Endothelial cell of umbilical vein (primary cell): ENCODE results near the gene PDZD4. TPM values are rescaled to one million over a fixed set of nuclear protein-coding genes. Genes with fewer than 3 reads are reported as not detected.

Experiments
- BruUV-seq: library from RNA; stranded (reverse); fragments of 400-500 nt; replicated peaks from 2 replicates; lab custom pipeline; 2021; lab: Mats Ljungman, UMichigan
- CTCF ChIA-PET: fragments of 300-600, 350-600 bp; sonication (Branson Sonifier 250); formaldehyde crosslinking; loops from one replicate; lab custom pipeline; 2021; ENCODE audit warnings: antibody characterized with exemption, inconsistent platforms; lab: Charles Lee
- POLR2A ChIA-PET: fragments of 300-600, 350-600 bp; sonication (Branson Sonifier 250); formaldehyde crosslinking; loops from one replicate; lab custom pipeline; 2021; ENCODE audit warnings: antibody characterized with exemption, inconsistent platforms; lab: Charles Lee
- DNase-seq: peaks from one replicate; pipeline ENCODE4 v3.0.0-alpha.2; 2011; ENCODE audit warnings: low read depth, low spot score
- FAIRE-seq: peaks from 2 replicates; lab custom pipeline; 2011; peaks lifted over from hg19 to GRCh38; lab: Jason Lieb, UNC
- H2AFZ ChIP-seq: 2 replicates; pipeline ENCODE4 v1.6.0; 2012; ENCODE audit warnings: low read depth, low read length, control low read depth, inconsistent platforms
- H3K27ac ChIP-seq: 2 replicates; pipeline ENCODE4 v1.5.1; 2011; ENCODE audit warnings: low read depth, mild to moderate bottlenecking, control low read depth, low read length, moderate library complexity; ENCODE audit not compliant: insufficient read depth
- H3K27me3 ChIP-seq, 2 experiments: 2 replicates each; pipeline versions ENCODE4 v1.6.0 to v1.6.1; 2011; ENCODE audit warnings: low read length in 2 of 2, mixed read lengths in 1 of 2; ENCODE audit not compliant: control insufficient read depth in 2 of 2, insufficient read depth in 2 of 2
- H3K36me3 ChIP-seq, 2 experiments: 2 replicates in 1 of 2; 3 replicates in 1 of 2; pipeline ENCODE4 v1.5.1; 2011; ENCODE audit warnings: low read length in 2 of 2, mild to moderate bottlenecking in 1 of 2, moderate library complexity in 1 of 2; ENCODE audit not compliant: control insufficient read depth in 2 of 2, insufficient read depth in 2 of 2; ENCODE audit errors: extremely low read depth in 1 of 2
- H3K4me1 ChIP-seq: 3 replicates; pipeline ENCODE4 v1.5.1; 2011; ENCODE audit warnings: mild to moderate bottlenecking, low read length; ENCODE audit not compliant: control insufficient read depth, insufficient read depth; ENCODE audit errors: extremely low read depth
- H3K4me2 ChIP-seq: 2 replicates; pipeline ENCODE4 v1.6.1; 2011; ENCODE audit warnings: low read length, control low read depth, mixed read lengths; ENCODE audit not compliant: insufficient read depth
- H3K4me3 ChIP-seq, 3 experiments: fragments of 200-600 bp in 1 of 3; sonication (generic), shearing (Covaris generic) in 1 of 3; replicated peaks in 1 of 3; 2 replicates each; pipeline ENCODE4 v1.5.1; 2011 to 2016; ENCODE audit warnings: control low read depth in 3 of 3, low read length in 3 of 3, mild to moderate bottlenecking in 2 of 3, inconsistent platforms in 1 of 3, low read depth in 1 of 3, moderate library complexity in 1 of 3; ENCODE audit not compliant: insufficient read depth in 1 of 3
- H3K79me2 ChIP-seq: 2 replicates; pipeline ENCODE4 v1.6.0; 2012; ENCODE audit warnings: low read length, inconsistent platforms; ENCODE audit not compliant: control insufficient read depth, insufficient read depth
- H3K9ac ChIP-seq: replicated peaks from 2 replicates; pipeline ENCODE3; 2011; ENCODE audit warnings: low read length, control low read depth; ENCODE audit not compliant: insufficient read depth; ENCODE audit errors: extremely low read depth
- H3K9me1 ChIP-seq: replicated peaks from 3 replicates; pipeline ENCODE4 v1.6.0; 2011; ENCODE audit warnings: mild to moderate bottlenecking, low read length; ENCODE audit not compliant: control insufficient read depth, insufficient read depth; ENCODE audit errors: extremely low read depth
- H3K9me3 ChIP-seq: replicated peaks from 2 replicates; pipeline ENCODE4 v1.5.1; 2012; ENCODE audit warnings: low read length, inconsistent platforms; ENCODE audit not compliant: control insufficient read depth, insufficient read depth
- H4K20me1 ChIP-seq: replicated peaks from 2 replicates; pipeline ENCODE3; 2011; ENCODE audit warnings: mild to moderate bottlenecking, low read length; ENCODE audit not compliant: control insufficient read depth, insufficient read depth; ENCODE audit errors: extremely low read depth
- CTCF ChIP-seq, 2 donors: IDR thresholded peaks; 1 replicate in 1 of 2; 2 replicates in 1 of 2; pipeline ENCODE4 v1.5.1; 2011; ENCODE audit warnings: low read length in 2 of 2, mild to moderate bottlenecking in 2 of 2, moderate library complexity in 2 of 2, control low read depth in 1 of 2, inconsistent platforms in 1 of 2, low read depth in 1 of 2; ENCODE audit not compliant: insufficient read depth in 1 of 2; ENCODE audit errors: extremely low read depth in 1 of 2
- EZH2 ChIP-seq: IDR thresholded peaks from 2 replicates; pipeline ENCODE4 v1.6.1; 2012; ENCODE audit warnings: borderline replicate concordance, low read depth, mild to moderate bottlenecking, moderate library complexity, low read length, inconsistent platforms; ENCODE audit not compliant: severe bottlenecking
- FOS ChIP-seq: IDR thresholded peaks from 2 replicates; pipeline ENCODE4 v1.6.1; 2011; ENCODE audit warnings: mild to moderate bottlenecking, low read length, moderate library complexity, borderline replicate concordance; ENCODE audit not compliant: insufficient read depth
- GATA2 ChIP-seq: IDR thresholded peaks from 2 replicates; pipeline ENCODE4 v1.7.0; 2011; ENCODE audit warnings: low read depth, mild to moderate bottlenecking, moderate library complexity, mixed read lengths, low read length; ENCODE audit not compliant: insufficient read length, insufficient read depth
- JUN ChIP-seq: IDR thresholded peaks from 2 replicates; pipeline ENCODE4 v1.6.1; 2011; ENCODE audit warnings: borderline replicate concordance, low read depth; ENCODE audit not compliant: insufficient read length, insufficient read depth
- MAX ChIP-seq: IDR thresholded peaks from 2 replicates; pipeline ENCODE4 v1.6.1; 2011; ENCODE audit not compliant: insufficient read depth, insufficient read length
- MYC ChIP-seq: IDR thresholded peaks from one replicate; pipeline ENCODE4 v1.6.1; 2011; ENCODE audit warnings: mild to moderate bottlenecking, low read depth, low read length
- POLR2A ChIP-seq: IDR thresholded peaks from 2 replicates; pipeline ENCODE4 v1.6.1; 2012; ENCODE audit warnings: low read depth, mild to moderate bottlenecking, control low read depth, low read length
- POLR2AphosphoS5 ChIP-seq: IDR thresholded peaks from 2 replicates; pipeline ENCODE4 v1.6.1; 2012; ENCODE audit warnings: low read depth, mild to moderate bottlenecking, control low read depth, low read length, moderate library complexity; ENCODE audit not compliant: insufficient read depth
- dilution Hi-C: fragments of 300-500 bp; cut with MboI; formaldehyde crosslinking; loops from one replicate; pipeline ENCODE4 v1.15.0; 2019; ENCODE audit warnings: low sequenced_read_pairs; ENCODE audit not compliant: extremely low pct_ligation_motif_present
- intact Hi-C: fragments of 100-400 bp; cut with micrococcal nuclease; formaldehyde crosslinking; loops from one replicate; pipeline ENCODE4 v1.10.0; 2022
- polyA plus RNA-seq, 4 experiments: library from polyadenylated mRNA; depleted of rRNA in 3 of 4; stranded (reverse) in 3 of 4; unstranded in 1 of 4; fragments of >200 nt; gene quantifications; 2 replicates each; pipeline versions ENCODE4 v1.2.1 to v1.2.3, GENCODE V29; 2011 to 2012; ENCODE audit warnings: missing spikeins in 1 of 4
- total RNA-seq: library from RNA; stranded (reverse); gene quantifications from 2 replicates; pipeline ENCODE4 v1.2.3, GENCODE V29; 2021

Gene PDZD4
- total and polyA plus RNA-seq, 2 donors (not counting 3 experiments of a cell fraction or from before 2014, with no cell fraction given) = 0.07 to 0.09 TPM

GRCh38 chrX:153766871-153767673, 63.3 kb downstream of the PDZD4 start:
- H3K4me2 ChIP-seq = no peak overlapping the region
- no peaks in the 10 kb centered on the region for H3K9me3 ChIP-seq
- no TSS peak for BruUV-seq
- TF ChIP-seq POLR2AphosphoS5 (no peak), CTCF (IDR thresholded peaks at IDR 0.05; ENCODE audit: extremely low read depth in 1 of 2, insufficient read depth in 1 of 2, low read depth in 1 of 2, low read length in 2 of 2) (no peak), MAX (no peak), POLR2A (no peak), FOS (no peak), EZH2 (no peak), JUN (no peak), MYC (no peak), GATA2 (no peak)
- intact Hi-C loops = loop anchor here (10.0 kb wide), 1 partner anchor 278 kb away; no protein-coding TSS in a partner anchor
- CTCF ChIA-PET = interaction anchor here (1.3 to 4.6 kb wide), 2 partner anchors 12 to 182 kb away, joined by 3 to 68 read pairs; no protein-coding TSS in a partner anchor
- DNase-seq (no peak), FAIRE-seq (no peak)
- H2AFZ ChIP-seq = no peak overlapping the region
- H3K27me3 ChIP-seq = no peaks in the 10 kb centered on the region
- peaks cover 0 to 13% of the 10 kb centered on the region in 2 experiments for H3K36me3 ChIP-seq
- H3K9me1 ChIP-seq = no peaks in the 10 kb centered on the region
- POLR2A ChIA-PET = no interaction called here
- no peaks in the 10 kb centered on the region for H3K79me2 ChIP-seq
- H3K9ac ChIP-seq = no peak overlapping the region
- H3K27ac ChIP-seq = no peak overlapping the region
- dilution Hi-C loops = no loop called here
- no peak overlapping the region for H3K4me3 ChIP-seq
- H4K20me1 ChIP-seq = no peaks in the 10 kb centered on the region
- peaks cover 20% of the 10 kb centered on the region for H3K4me1 ChIP-seq
